Measurements from ENCODE around the gene C1orf159. TPM values are rescaled to one million over a fixed set of nuclear protein-coding genes. Genes with fewer than 3 reads are reported as not detected.

The C1orf159 gene
- total and polyA plus RNA-seq, 10 of the 15 experiments (the other 5 are each of a cell fraction or from before 2014, with no cell fraction given) = 0.11 to 23.4 (median 8.0) TPM

DNA sequence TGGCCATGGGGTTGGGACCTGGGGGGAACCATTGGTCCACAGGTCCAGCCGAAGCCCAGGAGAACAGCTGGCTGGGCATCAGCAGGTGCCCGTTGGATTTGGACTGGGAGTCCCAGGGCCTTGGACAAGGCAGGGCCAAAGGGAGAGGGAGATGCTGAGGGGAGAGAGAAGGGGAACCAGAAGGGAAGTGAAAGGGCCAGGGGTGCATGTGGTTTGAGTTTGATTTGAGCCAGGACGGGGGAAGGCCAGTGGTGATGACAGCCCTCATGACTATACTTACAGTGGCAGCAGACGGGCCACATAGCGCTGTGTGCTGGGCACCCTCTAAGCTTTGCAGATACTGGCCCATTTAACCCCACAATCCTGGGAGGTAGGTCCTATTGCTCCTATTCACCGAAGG lies 77.2 kb downstream of the C1orf159 start:
- CTCF ChIA-PET = interaction anchor here (1.2 to 3.3 kb wide), 4 partner anchors 21 to 81 kb away, joined by 3 to 29 read pairs (median 7); no protein-coding TSS in a partner anchor
- no peaks in the 10 kb centered on the region for H3K79me2 ChIP-seq (ENCODE audit: control insufficient read depth, insufficient read depth, low read length)
- no peaks in the 10 kb centered on the region for H4K20me1 ChIP-seq (ENCODE audit: control insufficient read depth, insufficient read depth)
- H3K9ac ChIP-seq (ENCODE audit: control insufficient read depth, insufficient read depth, low read length) = no peak overlapping the region
- DNase-seq (ENCODE audit: low read depth, low spot score) = no peak
- WGBS (ENCODE audit: insufficient coverage, insufficient replicate concordance, low lambda C conversion rate, missing lambda C conversion rate) = 21% methylated on average over 6 of the region's 6 CpGs
- H2AFZ ChIP-seq (ENCODE audit: control insufficient read depth, low read depth, low read length) = no peak overlapping the region
- peaks cover 0 to 2% of the 10 kb centered on the region in 2 experiments; a peak in 2 of 4 replicates for H3K36me3 ChIP-seq (ENCODE audit: control insufficient read depth in 2 of 2, insufficient read depth in 2 of 2, low read length in 1 of 2)
- no peaks in the 10 kb centered on the region for H3K9me3 ChIP-seq (replicated peaks; ENCODE audit: control insufficient read depth, insufficient read depth, low read length)
- no peaks in the 10 kb centered on the region for H3K27me3 ChIP-seq (replicated peaks in 1 of 2; ENCODE audit: control insufficient read depth in 2 of 2, insufficient read depth in 2 of 2, low read length in 1 of 2)
- FAIRE-seq = peak; percentile 70
- H3K4me3 ChIP-seq = no peak overlapping the region
- POLR2A ChIA-PET = interaction anchor here (0.6 to 2.4 kb wide), 7 partner anchors 20 to 212 kb away, joined by 3 to 9 read pairs (median 6); no protein-coding TSS in a partner anchor
- H3K4me1 ChIP-seq (ENCODE audit: control insufficient read depth, insufficient read depth, low read length) = peaks cover 28% of the 10 kb centered on the region
- peak overlapping the region; percentile 77 for H3K4me2 ChIP-seq (ENCODE audit: control insufficient read depth, insufficient read depth)
- ATAC-seq = peak; percentile 90
- H3K27ac ChIP-seq (ENCODE audit: control insufficient read depth, insufficient read depth) = no peak overlapping the region
- RAD21 ChIA-PET (ENCODE audit: unreplicated experiment) = interaction anchor here (1.2 to 3.5 kb wide), 3 partner anchors 20 to 212 kb away, joined by 4 to 26 read pairs (median 6); no protein-coding TSS in a partner anchor
- in situ Hi-C loops (cut with MboI) = no loop called here
- intact Hi-C loops (cut with micrococcal nuclease; ENCODE audit: unreplicated experiment) = loop anchor here (1.0 kb wide), 1 partner anchor 26 kb away; no protein-coding TSS in a partner anchor
- no TSS peak for BruUV-seq (replicated peaks)
- SMC1A ChIA-PET (ENCODE audit: uncharacterized antibody, unreplicated experiment) = interaction anchor here (0.9 to 2.2 kb wide), 4 partner anchors 25 to 83 kb away, joined by 3 to 14 read pairs (median 4); partner anchors contain the start of gene ISG15
- TF ChIP-seq NFIC (IDR thresholded peaks at IDR 0.05; ENCODE audit: low read depth, low read length) (no peak), EP300 (IDR thresholded peaks at IDR 0.05; ENCODE audit: borderline replicate concordance in 1 of 2, control insufficient read depth in 1 of 2, low read depth in 2 of 2, low read length in 2 of 2) (peak in 1 of 2 experiments; percentile 62; a peak in 1 of 4 replicates), POLR2AphosphoS2 (IDR thresholded peaks at IDR 0.05; ENCODE audit: low read depth, low read length) (no peak), IRF4 (IDR thresholded peaks at IDR 0.05; ENCODE audit: low read depth, low read length) (peak; percentile 69; the same call in 1 of the 2 replicates), KDM1A (IDR thresholded peaks at IDR 0.05; ENCODE audit: borderline replicate concordance) (no peak), MXI1 (IDR thresholded peaks at IDR 0.05; ENCODE audit: low read depth, low read length) (0 out of 2 replicates have a peak, but pooled peaks have one; percentile 43), NR2F1 (conservative IDR thresholded peaks at IDR 0.05) (peak; percentile 70), YBX1 (IDR thresholded peaks at IDR 0.05) (no peak), BHLHE40 (IDR thresholded peaks at IDR 0.05; ENCODE audit: borderline replicate concordance in 1 of 2, low read depth in 2 of 2, low read length in 1 of 2) (peak; percentile 45 to 61; a peak in 3 of 4 replicates), RAD51 (IDR thresholded peaks at IDR 0.05) (no peak), ETV6 (conservative IDR thresholded peaks at IDR 0.05 in 1 of 2, IDR thresholded peaks at IDR 0.05 in 1 of 2; ENCODE audit: borderline replicate concordance in 1 of 2, low read depth in 1 of 2) (no peak), SIN3A (IDR thresholded peaks at IDR 0.05; ENCODE audit: low read depth, low read length) (no peak), CHD2 (IDR thresholded peaks at IDR 0.05; ENCODE audit: borderline replicate concordance, low read depth, low read length) (0 out of 2 replicates have a peak, but pooled peaks have one; percentile 47), RELA (IDR thresholded peaks at IDR 0.05; ENCODE audit: borderline replicate concordance, partially characterized antibody) (no peak), RUNX3 (IDR thresholded peaks at IDR 0.05; ENCODE audit: low read length) (peak; percentile 90), STAT3 (IDR thresholded peaks at IDR 0.05; ENCODE audit: low read depth, low read length) (no peak), BCL11A (IDR thresholded peaks at IDR 0.05; ENCODE audit: low read depth, low read length) (peak; percentile 34; the same call in 1 of the 2 replicates), CBFB (IDR thresholded peaks at IDR 0.05; ENCODE audit: low read depth) (no peak)
- TF ChIP-seq, protein P1, sequence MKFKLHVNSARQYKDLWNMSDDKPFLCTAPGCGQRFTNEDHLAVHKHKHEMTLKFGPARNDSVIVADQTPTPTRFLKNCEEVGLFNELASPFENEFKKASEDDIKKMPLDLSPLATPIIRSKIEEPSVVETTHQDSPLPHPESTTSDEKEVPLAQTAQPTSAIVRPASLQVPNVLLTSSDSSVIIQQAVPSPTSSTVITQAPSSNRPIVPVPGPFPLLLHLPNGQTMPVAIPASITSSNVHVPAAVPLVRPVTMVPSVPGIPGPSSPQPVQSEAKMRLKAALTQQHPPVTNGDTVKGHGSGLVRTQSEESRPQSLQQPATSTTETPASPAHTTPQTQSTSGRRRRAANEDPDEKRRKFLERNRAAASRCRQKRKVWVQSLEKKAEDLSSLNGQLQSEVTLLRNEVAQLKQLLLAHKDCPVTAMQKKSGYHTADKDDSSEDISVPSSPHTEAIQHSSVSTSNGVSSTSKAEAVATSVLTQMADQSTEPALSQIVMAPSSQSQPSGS (IDR thresholded peaks at IDR 0.05; ENCODE audit: low read length) = no peak
- TF ChIP-seq, protein P2, sequence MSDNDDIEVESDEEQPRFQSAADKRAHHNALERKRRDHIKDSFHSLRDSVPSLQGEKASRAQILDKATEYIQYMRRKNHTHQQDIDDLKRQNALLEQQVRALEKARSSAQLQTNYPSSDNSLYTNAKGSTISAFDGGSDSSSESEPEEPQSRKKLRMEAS (IDR thresholded peaks at IDR 0.05; ENCODE audit: low read depth, low read length) = no peak
- TF ChIP-seq, protein P3, sequence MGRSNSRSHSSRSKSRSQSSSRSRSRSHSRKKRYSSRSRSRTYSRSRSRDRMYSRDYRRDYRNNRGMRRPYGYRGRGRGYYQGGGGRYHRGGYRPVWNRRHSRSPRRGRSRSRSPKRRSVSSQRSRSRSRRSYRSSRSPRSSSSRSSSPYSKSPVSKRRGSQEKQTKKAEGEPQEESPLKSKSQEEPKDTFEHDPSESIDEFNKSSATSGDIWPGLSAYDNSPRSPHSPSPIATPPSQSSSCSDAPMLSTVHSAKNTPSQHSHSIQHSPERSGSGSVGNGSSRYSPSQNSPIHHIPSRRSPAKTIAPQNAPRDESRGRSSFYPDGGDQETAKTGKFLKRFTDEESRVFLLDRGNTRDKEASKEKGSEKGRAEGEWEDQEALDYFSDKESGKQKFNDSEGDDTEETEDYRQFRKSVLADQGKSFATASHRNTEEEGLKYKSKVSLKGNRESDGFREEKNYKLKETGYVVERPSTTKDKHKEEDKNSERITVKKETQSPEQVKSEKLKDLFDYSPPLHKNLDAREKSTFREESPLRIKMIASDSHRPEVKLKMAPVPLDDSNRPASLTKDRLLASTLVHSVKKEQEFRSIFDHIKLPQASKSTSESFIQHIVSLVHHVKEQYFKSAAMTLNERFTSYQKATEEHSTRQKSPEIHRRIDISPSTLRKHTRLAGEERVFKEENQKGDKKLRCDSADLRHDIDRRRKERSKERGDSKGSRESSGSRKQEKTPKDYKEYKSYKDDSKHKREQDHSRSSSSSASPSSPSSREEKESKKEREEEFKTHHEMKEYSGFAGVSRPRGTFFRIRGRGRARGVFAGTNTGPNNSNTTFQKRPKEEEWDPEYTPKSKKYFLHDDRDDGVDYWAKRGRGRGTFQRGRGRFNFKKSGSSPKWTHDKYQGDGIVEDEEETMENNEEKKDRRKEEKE (IDR thresholded peaks at IDR 0.05) = no peak

Measured in GM12878 (cell line).